T-helper 1 cell (primary cell): ENCODE data around the gene FAM227B.
"Not testable (repeated sequence)": the region's sequence is repeated elsewhere in the genome, so short reads cannot be mapped to it uniquely, and the experiment has no call there.

Experiments used
- DNase-seq, 5 donors: peaks; one replicate each; pipeline ENCODE4 v3.0.0-alpha.2; 2012 to 2020

The FAM227B gene

DNA sequence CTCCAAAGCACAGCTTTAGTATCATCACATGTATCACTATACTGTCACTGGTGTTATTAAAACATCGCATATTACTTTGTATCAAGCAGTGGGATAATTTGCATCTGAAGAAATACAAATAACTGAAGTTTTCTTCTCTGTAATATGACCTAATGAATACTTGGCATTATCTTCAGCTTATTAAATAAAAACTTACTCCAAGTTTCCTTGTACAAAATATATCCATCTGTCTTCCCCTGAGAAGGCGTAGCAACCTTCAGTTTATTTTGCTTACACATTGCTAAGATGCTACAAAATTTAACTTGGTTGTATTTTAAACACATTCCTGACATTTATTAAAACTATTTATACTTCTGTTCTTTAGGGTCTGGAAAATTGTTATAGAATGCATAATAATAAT is 183.9 kb downstream of the FAM227B start:
- DNase-seq: no peak

DNA sequence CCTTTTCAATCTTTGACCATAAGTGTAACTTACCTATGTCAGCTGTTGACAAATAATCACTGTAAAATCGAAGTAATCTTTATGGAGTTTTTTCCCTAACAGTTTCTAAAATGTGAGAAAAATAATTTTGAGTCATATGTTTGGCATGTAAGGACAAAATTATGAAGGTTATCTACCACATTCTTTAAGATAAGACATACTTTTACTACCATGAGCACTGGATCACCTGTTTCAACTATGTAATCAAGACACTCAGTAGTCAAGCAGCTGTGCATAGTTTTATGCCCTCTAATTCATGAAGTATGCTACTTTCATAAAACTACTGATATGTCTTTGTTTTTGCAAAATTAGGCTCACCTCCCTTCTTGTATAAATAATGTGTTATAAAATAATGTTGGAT is 185.4 kb downstream of the FAM227B start:
- DNase-seq: no peak

DNA sequence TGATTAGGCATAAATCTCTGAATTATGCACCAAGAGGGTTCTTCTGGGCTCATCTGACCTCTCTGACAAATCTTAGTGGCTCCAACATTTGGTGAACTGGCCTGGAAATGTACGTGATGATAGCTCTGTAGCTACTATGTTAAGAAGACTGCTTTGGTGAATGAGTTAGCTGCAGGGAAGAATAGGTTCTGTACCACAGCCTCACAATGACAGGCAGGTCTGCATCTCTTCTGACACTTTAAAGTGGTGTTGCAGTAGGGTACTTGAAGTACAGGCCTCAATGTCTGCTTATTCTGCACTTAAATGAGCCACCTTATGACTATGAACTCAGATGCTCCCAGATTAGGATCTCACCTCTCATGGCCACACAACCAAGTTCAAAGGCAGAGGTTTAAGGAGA is 190.6 kb downstream of the FAM227B start:
- DNase-seq: no peak

DNA sequence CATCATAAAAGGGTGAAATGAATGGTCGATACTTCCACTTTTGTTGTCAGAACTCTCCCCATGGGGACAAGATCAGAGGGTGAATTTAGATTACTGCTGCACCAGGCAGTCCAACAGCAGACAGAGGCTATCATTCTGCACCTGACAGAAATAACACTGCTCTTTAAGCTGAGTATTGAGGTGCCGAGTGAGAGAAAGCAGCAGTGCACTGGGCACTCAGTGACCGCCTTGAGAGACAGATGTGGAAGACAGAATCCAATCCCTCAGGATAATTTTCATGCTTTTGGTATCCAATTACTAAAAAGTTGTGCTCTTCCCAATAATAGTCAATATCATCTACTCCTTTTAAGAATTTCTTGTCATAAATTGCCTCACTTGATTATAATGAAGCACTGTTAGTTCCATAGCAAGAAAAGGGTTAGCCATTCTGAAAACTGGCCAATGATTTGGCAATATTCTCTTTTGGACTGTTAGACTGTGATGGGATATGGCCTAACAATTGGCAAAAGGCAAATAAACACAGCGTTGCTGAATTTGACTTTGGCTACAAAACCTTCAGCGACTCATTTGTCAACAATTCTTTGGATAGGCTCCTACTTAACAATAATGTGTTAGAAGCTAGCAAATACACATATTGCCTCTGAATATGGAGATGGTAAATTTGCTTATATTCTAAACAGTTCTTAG is 192.1 kb downstream of the FAM227B start:
- DNase-seq: no peak

DNA sequence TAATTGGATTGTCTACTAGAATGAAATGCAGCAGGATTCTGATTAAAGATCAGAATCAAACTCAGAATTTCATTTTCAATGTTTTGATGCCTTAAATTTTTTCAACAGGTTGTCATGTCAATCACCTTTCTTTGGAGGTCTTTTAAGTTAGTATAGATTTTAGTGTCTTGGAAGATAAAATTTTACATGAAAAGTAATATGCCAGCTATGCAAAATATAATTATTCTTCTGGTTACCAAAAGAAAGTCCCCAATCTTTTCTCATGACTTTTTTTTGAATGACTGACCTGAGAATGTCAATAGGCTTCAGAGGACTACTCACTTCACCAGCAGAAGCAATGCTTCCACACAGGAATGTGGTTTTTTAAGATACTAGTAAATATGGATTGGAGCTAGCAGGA is 193.2 kb downstream of the FAM227B start:
- no peak for DNase-seq

DNA sequence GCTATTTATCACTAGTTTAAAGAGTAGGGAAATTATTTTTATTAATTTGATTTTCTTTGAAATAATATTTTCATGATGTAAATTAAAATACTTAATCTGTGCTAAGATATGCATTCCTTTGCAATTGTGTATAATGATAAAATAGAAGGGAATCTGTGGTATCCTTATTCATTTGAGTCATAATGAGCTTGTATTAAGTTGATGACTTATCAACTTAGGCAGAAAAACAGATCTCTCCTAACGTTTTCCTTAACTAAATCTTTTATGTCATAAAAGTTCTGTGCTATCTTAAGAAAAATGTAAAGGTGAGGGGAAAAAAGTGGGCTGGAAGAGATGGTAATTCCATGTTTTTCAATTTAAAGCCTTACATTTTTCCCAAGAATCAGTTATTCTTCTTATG is 195.7 kb downstream of the FAM227B start:
- no peak for DNase-seq

DNA sequence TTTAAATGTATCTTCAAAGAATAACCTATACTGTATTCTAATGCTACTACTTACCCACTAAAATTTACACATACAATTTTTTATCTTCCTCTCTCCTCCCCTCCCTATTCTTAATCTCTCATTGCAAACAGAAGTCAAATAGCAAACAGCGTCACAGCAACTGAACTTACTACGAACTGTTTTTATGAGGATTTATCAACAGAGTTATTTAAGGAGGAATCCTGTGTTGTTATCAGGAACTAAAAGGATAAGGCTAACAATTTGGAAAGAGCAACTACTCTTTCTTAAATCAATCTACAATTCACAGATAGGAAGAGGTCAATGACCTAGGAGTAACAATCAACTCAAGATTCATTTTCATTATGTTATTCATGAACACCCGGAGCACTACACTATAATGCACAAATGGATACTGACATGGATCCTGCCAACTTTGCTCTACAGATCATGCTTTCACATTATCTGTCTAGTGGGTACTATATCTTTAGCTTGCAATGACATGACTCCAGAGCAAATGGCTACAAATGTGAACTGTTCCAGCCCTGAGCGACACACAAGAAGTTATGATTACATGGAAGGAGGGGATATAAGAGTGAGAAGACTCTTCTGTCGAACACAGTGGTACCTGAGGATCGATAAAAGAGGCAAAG is 196.6 kb downstream of the FAM227B start:
- no peak for DNase-seq

DNA sequence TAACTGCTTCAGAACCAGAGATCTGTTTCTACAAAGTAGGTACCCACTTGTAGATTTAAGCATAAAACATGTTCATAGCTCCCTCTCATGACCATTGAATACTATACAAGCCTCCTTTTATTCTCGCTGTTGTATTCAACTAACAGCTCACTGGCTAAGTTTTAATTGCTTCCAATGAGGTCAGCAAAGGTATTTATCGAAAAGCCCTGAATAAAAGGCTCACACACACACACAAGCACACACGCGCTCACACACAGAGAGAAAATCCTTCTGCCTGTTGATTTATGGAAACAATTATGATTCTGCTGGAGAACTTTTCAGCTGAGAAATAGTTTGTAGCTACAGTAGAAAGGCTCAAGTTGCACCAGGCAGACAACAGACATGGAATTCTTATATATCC is 197.6 kb downstream of the FAM227B start, which contains the start of gene FGF7:
FGF7 (plus strand) TSS at position 222 of the 400 bp plus-strand sequence. CDS start 1,056 bp downstream, outside the sequence.
- no peak for DNase-seq

DNA sequence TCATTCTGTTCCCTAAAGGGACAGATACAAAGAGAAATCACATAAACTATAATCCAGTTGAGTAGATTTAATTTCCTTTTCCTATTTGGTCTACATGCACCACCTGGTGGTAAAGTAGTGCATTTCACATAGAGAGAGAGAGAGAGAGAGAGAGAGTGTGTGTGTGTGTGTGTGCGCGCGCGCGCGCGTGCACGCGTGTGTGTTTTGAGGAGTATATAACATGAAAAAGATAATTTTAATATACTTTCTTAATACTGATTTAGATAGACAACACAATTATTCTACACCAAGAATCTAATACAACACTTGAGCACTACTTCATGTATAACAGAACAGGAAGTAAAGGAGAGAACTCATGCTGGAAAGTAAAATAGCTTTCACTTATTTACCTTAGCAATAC is 198.6 kb downstream of the FAM227B start:
- peak in 2 of 5 donors; percentile 26 to 43 for DNase-seq

DNA sequence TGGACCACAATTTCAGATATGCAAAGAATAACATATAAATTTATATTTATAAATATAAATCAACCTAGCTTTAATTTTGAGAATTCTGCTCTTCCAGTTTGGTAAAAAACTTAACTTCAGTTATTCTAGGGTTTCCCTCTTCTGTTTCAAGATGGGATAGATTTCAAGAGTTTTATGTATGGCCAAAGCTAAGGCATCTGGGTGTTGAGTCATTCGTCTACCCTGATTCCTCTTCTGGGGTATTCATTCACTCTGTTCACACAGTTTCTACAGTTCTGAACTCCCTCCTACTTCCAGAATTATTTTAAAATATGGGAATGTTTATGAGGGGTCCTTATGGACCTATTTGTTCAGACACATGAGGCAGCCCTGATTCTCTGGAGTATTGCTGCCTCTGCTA is 201.8 kb downstream of the FAM227B start:
- DNase-seq: no peak

DNA sequence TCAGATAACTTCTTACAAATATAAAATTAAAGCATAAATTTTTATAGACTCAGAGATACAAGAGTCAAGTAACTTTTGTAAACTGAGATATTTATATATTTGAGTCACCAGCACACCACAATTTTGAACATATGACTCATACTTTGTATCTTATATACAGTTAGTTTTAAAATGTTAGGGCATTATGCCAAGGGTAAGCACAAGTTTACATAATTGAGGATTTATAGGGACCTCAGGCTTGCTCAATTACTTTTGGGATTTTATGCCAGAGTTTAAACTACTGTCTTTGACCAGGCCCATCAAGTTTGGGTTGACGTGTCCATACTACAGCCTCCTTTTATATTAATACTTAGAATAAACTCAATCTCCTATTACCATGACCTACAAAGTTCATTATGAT is 205.0 kb downstream of the FAM227B start:
- DNase-seq: no peak

DNA sequence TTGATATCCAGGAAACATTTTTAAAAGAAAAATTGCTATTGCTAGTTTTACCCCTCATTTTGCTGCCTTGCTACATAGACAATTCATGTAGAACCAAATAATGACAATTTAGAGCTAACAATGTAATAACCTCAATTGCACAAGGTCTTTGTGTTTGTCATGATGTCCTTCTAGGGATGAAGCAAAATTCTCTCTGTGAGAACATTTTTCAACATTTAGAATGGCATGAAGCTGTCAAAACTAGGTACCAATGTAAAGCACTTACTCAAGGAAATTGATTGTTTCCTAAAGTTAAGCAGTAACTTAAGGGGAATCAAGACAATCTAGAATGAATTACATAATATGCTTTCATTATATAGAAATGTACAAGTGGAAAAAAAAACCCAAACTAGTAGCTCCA is 205.5 kb downstream of the FAM227B start:
- DNase-seq: no peak

DNA sequence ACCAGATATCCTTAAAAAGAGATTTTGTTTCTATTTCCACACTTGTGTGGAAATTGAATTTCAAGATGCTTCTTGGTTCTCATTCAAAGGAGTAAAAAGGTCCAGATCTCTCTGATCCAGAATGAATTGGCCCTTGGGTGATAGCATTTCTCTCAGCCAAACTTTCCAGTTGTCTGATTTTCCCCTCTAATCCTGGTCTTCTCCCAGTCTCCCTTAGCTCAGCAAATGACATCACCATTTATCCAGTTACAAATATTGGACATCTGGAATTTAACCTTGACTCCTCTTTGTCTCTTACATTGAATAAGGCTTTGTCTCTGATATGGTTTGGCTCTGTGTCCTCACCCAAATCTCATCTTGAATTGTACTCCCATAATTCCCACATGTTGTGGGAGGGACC is 207.8 kb downstream of the FAM227B start:
- no peak for DNase-seq

DNA sequence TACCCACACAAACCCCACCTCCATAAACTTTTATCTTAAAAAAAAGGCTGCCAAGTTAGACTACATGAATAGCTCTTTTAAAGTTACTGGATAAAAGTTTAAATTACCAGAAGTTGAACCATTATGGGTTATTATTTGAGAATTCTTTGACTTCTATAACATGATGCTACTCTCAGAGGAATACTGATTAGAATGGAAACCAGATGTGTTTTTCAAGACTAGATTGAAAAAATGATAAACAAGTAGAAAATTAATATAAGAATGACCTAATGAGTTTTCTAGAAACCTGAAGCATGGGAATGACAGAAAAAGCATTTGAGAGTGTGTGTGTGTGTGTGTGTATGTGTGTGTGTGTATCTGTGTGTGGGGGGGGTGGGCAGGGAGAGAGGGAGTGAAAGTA is 210.0 kb downstream of the FAM227B start:
- DNase-seq: no peak

DNA sequence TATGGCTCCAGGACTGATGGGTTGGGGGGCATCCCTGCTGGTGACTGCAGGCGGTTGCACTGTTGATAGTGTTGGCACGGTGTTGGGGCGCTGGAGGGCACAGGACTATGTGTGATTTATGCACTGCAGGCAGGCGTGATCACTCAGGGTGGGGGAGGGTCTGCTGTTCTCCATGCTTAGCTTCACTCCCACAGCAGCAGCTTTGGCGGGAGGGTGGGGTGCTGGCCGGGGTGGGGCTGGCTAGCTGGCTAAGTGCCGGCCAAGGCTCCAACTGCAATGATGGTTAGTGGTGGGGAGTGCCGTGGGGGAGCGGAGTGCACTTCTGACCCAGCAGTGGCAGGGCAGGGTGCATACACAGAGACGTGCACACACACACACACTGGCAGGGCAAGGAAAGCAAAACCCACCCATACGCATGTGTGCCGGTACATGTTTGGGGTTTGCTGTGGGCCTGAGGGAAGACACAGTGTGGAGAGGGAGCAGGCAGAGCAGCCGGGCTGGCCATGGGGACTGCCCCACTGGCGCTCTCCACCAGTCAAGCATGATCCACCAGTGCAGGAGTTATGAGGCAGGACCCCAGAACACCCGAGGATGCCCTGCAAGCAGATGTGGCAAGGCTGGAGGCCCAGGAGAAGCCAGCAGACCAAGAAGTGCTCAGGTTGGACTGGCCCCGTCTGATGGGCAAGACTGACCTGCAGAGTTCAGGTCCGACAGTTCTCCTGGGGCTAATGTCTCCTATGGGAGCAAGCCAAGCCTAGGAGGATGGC is 214.1 kb downstream of the FAM227B start:
- no peak for DNase-seq

DNA sequence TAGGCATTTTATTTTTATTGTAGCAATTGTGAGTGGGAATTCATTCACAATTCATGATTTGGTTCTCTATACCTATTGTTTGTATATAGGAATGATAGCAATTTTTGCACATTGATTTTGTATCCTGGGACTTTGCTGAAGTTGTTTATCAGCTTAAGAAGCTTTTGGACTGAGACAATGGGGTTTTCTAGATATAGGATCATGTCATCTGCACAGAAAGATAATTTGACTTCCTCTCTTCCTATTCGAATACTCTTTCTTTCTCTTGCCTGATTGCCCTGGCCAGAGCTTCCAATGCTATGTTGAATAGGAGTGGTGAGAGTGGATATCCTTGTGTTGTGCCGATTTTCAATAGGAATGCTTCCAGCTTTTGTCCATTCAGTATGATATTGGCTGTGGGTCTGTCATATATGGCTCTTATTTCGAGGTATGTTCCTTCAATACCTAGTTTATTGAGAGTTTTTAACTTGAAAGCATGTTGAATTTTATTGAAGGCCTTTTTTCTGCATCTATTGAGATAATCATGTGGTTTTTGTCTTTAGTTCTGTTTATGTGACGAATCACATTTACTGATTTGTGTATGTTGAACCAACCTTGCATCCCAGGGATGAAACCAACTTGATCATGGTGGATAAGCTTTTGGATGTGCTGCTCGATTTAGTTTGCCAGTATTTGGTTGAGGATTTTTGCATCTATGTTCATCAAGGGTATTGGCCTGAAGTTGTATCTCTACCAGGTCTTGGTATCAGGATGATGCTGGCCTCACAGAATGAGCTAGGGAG is 217.9 kb downstream of the FAM227B start:
- DNase-seq: not testable (repeated sequence)

DNA sequence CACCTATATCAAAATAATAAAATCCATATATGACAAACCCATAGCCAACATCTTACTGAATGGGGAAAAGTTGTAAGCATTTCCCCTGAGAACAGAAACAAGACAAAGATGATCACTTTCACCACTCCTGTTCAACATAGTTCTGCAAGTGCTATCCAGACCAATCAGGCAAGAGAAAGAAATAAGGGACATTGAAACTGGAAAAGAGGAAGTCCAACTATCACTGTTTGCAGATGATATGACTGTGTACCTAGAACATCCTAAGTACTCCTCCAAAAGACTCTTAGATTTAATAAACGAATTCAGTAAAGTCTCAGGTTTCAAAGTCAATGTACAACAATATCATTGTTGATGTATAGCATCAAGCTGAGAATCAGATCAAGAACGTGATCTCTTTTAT is 233.1 kb downstream of the FAM227B start:
- DNase-seq: no peak

DNA sequence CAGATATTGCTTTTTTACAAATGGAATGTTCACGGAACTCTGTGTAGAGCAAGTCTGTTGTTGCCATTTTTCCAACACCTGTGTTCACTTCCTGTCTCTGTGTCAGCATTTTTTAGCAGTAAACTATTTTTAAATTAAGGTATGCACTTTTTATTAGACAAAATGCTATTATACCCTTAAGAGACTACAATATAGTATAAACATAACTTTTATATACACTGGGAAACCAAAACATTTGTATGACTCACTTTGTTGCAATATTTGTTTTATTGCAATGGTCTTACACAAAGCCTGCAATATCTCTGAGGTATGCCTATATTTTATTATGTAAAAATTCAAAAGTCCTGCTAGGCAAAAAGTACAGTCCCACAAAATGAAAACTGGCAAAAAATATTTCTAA is 237.4 kb downstream of the FAM227B start:
- no peak for DNase-seq

DNA sequence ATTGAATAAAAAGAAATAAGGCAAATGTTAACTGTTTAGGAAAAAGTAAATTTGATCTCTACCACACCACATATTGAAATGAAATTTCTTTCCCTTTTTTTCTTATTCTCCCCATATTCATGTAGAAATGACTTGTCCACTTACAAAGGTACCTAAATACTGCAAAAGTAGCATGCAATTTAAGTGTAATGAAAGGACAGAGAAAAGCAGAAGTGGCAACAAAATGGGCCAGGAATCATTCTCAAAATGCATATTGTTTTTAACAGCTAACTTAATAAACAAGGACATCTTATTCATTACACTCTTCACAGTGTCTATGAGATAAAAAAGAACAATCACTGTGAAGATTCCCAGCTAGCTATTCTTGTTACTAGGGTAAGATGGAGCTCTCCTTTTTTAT is 238.2 kb downstream of the FAM227B start:
- no peak for DNase-seq

DNA sequence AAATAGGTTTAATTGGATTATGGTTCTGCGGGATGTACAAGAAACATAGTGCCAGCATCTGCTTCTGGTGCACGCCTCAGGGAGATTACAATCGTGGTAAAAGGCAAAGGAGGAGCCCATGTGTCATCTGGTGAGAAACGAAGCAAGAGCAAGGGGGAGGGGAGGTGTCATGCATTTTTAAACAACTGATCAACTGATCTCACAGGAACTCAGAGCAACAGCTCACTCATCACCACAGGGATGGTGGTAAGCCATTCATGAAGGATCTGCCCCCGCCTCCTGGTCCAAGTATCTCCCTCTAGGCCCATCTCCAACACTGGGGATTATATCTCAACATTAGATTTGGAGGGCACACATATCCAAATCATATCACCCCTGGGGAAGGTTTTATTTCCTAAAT is 239.7 kb downstream of the FAM227B start:
- DNase-seq: no peak

DNA sequence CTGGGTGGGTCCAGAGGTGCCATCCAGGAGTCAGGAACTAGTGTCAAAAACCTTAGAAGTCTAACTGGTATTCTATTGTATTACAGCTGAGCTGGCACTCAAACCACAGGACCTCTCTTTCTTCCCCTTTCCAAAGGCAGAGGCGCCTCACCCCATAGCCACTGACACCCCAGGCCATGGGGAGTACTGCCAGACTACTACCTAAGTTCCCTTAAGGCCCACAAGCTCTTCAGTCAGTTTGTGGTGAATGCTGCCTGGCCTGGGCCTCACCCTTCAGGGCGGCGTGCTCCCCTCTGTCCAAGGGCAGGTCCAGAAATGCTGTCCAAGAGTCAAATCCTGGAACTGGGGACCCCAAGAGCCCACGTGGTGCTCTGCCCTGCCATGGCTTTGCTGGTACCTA is 240.6 kb downstream of the FAM227B start:
- DNase-seq: no peak

DNA sequence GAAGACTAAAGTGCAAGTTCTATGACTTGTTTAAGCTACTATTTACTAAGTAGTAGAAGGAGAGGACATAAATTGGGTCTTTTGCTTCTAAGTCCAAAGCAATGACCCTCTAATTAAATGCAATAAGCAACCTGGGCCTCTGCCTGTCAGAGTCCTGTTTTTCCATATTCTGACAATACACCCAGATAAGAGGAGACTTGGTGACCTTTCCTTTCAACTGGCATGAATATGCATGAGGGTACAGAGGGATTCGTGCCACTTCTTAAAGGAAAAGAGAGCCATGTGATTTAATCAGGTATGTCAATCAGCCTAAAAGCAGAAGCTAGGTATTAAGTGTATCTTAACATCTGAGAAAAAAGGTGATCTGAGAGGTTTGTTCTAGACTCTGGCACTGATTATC is 248.3 kb downstream of the FAM227B start:
- no peak for DNase-seq

DNA sequence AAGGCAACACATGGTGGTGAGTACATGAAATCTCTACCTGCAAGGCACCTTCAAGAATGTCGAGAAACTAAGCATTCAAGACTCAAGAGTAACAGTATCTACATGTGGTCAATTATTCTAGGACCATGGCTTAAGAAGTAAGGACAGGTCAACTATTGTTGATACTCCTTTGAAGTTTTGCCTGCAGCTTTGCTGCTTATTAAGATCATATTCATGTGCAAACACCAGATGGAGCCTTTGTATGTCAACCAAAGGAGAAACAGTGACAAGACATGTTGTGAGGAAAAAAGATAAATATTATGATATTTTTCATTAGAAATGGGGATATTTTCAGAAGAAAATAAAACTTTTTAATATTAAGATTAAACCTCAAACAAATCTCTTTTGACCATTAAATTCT is 249.8 kb downstream of the FAM227B start:
- DNase-seq: no peak
